Ecto neural progenitor cell (in vitro differentiated cells): Measurements from ENCODE around the gene CBLC.

ENCODE experiments used
- DNase-seq: peaks from one replicate; pipeline ENCODE4 v3.0.0-alpha.2; 2018; ENCODE audit warnings: low spot score

CBLC gene

GRCh38 chr19:44799627-44800346 lies 22.1 kb downstream of the CBLC start:
- DNase-seq, result no peak

- DNase-seq, result peak; percentile 94
These were observed 22.8 kb downstream of the CBLC start for GRCh38 chr19:44800461-44800860.

GRCh38 chr19:44803442-44804428 lies 26.0 kb downstream of the CBLC start:
- no peak for DNase-seq

GRCh38 chr19:44806291-44806690 lies 28.6 kb downstream of the CBLC start:
- DNase-seq, result no peak

- DNase-seq, result no peak
These were observed 29.5 kb downstream of the CBLC start for GRCh38 chr19:44807162-44807561.

- peak; percentile 88 for DNase-seq
These were observed 30.2 kb downstream of the CBLC start for GRCh38 chr19:44807652-44808462.

GRCh38 chr19:44808463-44809371 lies 31.0 kb downstream of the CBLC start, which contains the start of gene BCAM:
TSS of gene BCAM (plus strand) at chr19:44809103. CDS start at chr19:44809125, 22 bp downstream.
- peak; percentile 89 for DNase-seq

GRCh38 chr19:44809577-44810233 lies 32.0 kb downstream of the CBLC start:
- no peak for DNase-seq

GRCh38 chr19:44810234-44811121 lies 32.8 kb downstream of the CBLC start:
- no peak for DNase-seq

GRCh38 chr19:44811122-44811419 lies 33.4 kb downstream of the CBLC start:
- DNase-seq, result no peak

GRCh38 chr19:44812142-44812718 lies 34.5 kb downstream of the CBLC start:
- no peak for DNase-seq

GRCh38 chr19:44813070-44813840 lies 35.6 kb downstream of the CBLC start:
- DNase-seq, result no peak

- no peak for DNase-seq
These were observed 36.3 kb downstream of the CBLC start for GRCh38 chr19:44813841-44814470.

- no peak for DNase-seq
These were observed 36.8 kb downstream of the CBLC start for GRCh38 chr19:44814517-44814916.

GRCh38 chr19:44816301-44816700 lies 38.6 kb downstream of the CBLC start:
- no peak for DNase-seq

GRCh38 chr19:44817725-44818465 lies 40.2 kb downstream of the CBLC start:
- DNase-seq, result no peak

- no peak for DNase-seq
These were observed 40.9 kb downstream of the CBLC start for GRCh38 chr19:44818466-44819031.
